Measurements from ENCODE around the gene FAM217B.

Gene FAM217B

GRCh38 chr20:59984541-59984940 is 44.4 kb downstream of the FAM217B start:
- Mint-ChIP-seq H3K36me3 (peaks cover 7% of the 10 kb centered on the region), H3K4me3 (no peak overlapping the region), H3K4me1 (no peaks in the 10 kb centered on the region), H3K27ac (no peak overlapping the region), H3K27me3 (no peaks in the 10 kb centered on the region), H3K9me3 (no peaks in the 10 kb centered on the region)

- Mint-ChIP-seq H3K4me1 (no peaks in the 10 kb centered on the region), H3K9me3 (no peaks in the 10 kb centered on the region), H3K36me3 (peaks cover 10% of the 10 kb centered on the region), H3K4me3 (no peak overlapping the region), H3K27ac (no peak overlapping the region), H3K27me3 (no peaks in the 10 kb centered on the region)
Observed at GRCh38 chr20:59985164-59985563, 45.0 kb downstream of the FAM217B start.

- Mint-ChIP-seq H3K27me3 (no peaks in the 10 kb centered on the region), H3K4me3 (no peak overlapping the region), H3K4me1 (no peaks in the 10 kb centered on the region), H3K36me3 (peaks cover 7% of the 10 kb centered on the region), H3K9me3 (no peaks in the 10 kb centered on the region), H3K27ac (no peak overlapping the region)
Observed at GRCh38 chr20:59985864-59986263, 45.7 kb downstream of the FAM217B start.

- H3K4me3 Mint-ChIP-seq: no peak overlapping the region
- no peaks in the 10 kb centered on the region for H3K4me1 Mint-ChIP-seq
- no peaks in the 10 kb centered on the region for H3K27me3 Mint-ChIP-seq
- H3K9me3 Mint-ChIP-seq: no peaks in the 10 kb centered on the region
- no peak overlapping the region for H3K27ac Mint-ChIP-seq
- peaks cover 6% of the 10 kb centered on the region for H3K36me3 Mint-ChIP-seq
Observed at GRCh38 chr20:59987135-59987534, 46.9 kb downstream of the FAM217B start.

GRCh38 chr20:59988141-59988540 is 48.0 kb downstream of the FAM217B start:
- no peaks in the 10 kb centered on the region for H3K27me3 Mint-ChIP-seq
- peaks cover 5% of the 10 kb centered on the region for H3K36me3 Mint-ChIP-seq
- H3K9me3 Mint-ChIP-seq: no peaks in the 10 kb centered on the region

GRCh38 chr20:59992526-59993084 is 52.4 kb downstream of the FAM217B start:
- Mint-ChIP-seq H3K27ac (no peak overlapping the region), H3K4me1 (no peaks in the 10 kb centered on the region)

More at GRCh38 chr20:59988141-59988540, 48.0 kb downstream of the FAM217B start:
- no peak overlapping the region for H3K4me3 Mint-ChIP-seq
- H3K4me1 Mint-ChIP-seq: no peaks in the 10 kb centered on the region
- no peak overlapping the region for H3K27ac Mint-ChIP-seq

GRCh38 chr20:59993736-59994430 is 53.7 kb downstream of the FAM217B start:
- Mint-ChIP-seq H3K4me1 (no peaks in the 10 kb centered on the region), H3K36me3 (peaks cover 6% of the 10 kb centered on the region)

More at GRCh38 chr20:59992526-59993084, 52.4 kb downstream of the FAM217B start:
- no peaks in the 10 kb centered on the region for H3K27me3 Mint-ChIP-seq
- H3K9me3 Mint-ChIP-seq: no peaks in the 10 kb centered on the region
- H3K4me3 Mint-ChIP-seq: no peak overlapping the region
- peaks cover 6% of the 10 kb centered on the region for H3K36me3 Mint-ChIP-seq

GRCh38 chr20:59994697-59995122 is 54.5 kb downstream of the FAM217B start:
- H3K4me1 Mint-ChIP-seq: no peaks in the 10 kb centered on the region
- H3K27ac Mint-ChIP-seq: no peak overlapping the region
- peaks cover 6% of the 10 kb centered on the region for H3K36me3 Mint-ChIP-seq
- no peaks in the 10 kb centered on the region for H3K9me3 Mint-ChIP-seq
- H3K27me3 Mint-ChIP-seq: no peaks in the 10 kb centered on the region
- no peak overlapping the region for H3K4me3 Mint-ChIP-seq

More at GRCh38 chr20:59993736-59994430, 53.7 kb downstream of the FAM217B start:
- no peak overlapping the region for H3K27ac Mint-ChIP-seq
- no peaks in the 10 kb centered on the region for H3K27me3 Mint-ChIP-seq
- no peak overlapping the region for H3K4me3 Mint-ChIP-seq
- no peaks in the 10 kb centered on the region for H3K9me3 Mint-ChIP-seq

GRCh38 chr20:59996108-59996507 is 55.9 kb downstream of the FAM217B start:
- H3K4me1 Mint-ChIP-seq: no peaks in the 10 kb centered on the region
- peaks cover 3% of the 10 kb centered on the region for H3K36me3 Mint-ChIP-seq
- H3K4me3 Mint-ChIP-seq: no peak overlapping the region
- no peak overlapping the region for H3K27ac Mint-ChIP-seq
- H3K9me3 Mint-ChIP-seq: no peaks in the 10 kb centered on the region
- H3K27me3 Mint-ChIP-seq: no peaks in the 10 kb centered on the region

GRCh38 chr20:59997896-59998295 is 57.7 kb downstream of the FAM217B start:
- Mint-ChIP-seq H3K36me3 (peaks cover 3% of the 10 kb centered on the region), H3K27ac (no peak overlapping the region), H3K27me3 (no peaks in the 10 kb centered on the region)

More at GRCh38 chr20:59997896-59998295, 57.7 kb downstream of the FAM217B start:
- Mint-ChIP-seq H3K4me1 (no peaks in the 10 kb centered on the region), H3K4me3 (no peak overlapping the region), H3K9me3 (no peaks in the 10 kb centered on the region)

All from activated naive CD4-positive, alpha-beta T cell treated with anti-CD3 and anti-CD28 coated beads, Interleukin-2, amount 50 U/mL, for 24 hours (primary cell).